Activated CD4-positive, alpha-beta T cell treated with anti-CD3 and anti-CD28 coated beads for 24 hours (primary cell): ENCODE results near the gene CEP68.
A peak's percentile ranks its signal among the peaks of the same experiment; 100 is the strongest.
"Not testable (repeated sequence)": the region's sequence is repeated elsewhere in the genome, so short reads cannot be mapped to it uniquely, and the experiment has no call there.

Experiments used
- DNase-seq, 2 donors: peaks; one replicate each; pipeline ENCODE4 v3.0.0-alpha.2; 2020; ENCODE audit warnings: low read depth in 2 of 2

Gene CEP68

DNA sequence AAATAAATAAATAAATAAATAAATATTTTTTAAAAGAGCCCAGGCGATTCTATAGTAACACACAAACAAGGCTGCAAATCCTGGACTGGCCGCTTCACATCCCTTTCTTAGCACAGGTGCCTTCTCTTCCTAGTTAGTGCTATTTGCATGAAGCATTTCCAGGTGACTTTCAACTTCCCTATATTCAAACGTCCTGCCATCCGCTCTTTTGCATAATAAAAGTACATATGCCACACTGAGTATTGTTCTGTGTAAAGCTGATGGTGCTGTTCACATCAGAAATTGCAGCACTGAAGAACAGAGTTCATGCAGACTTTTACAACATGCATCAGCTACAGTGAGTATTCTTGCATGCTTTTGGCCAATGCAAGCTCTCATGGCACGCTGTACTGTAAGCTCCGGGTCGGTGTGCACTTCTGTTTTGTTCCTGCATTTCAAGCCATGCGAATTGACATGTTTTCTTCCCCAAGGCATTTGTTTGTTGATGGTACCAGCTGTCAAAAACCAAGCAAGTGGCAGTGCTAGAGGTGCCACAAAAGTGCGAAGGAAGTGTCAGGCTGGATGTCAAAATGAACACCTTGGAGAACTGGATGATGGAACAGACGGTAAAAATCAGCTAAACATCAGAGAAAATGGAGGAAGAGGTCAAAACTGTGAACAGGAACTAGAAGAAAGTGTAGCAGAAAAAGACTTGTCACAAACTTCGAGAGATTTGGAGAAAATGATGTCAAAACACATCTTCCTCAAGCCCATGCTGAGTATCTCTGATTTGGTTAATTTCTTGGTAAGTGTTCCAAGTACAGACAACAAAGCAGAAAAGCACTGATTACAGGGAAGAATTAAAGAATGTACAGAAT is 25.5 kb upstream of the CEP68 start:
- no peak for DNase-seq

DNA sequence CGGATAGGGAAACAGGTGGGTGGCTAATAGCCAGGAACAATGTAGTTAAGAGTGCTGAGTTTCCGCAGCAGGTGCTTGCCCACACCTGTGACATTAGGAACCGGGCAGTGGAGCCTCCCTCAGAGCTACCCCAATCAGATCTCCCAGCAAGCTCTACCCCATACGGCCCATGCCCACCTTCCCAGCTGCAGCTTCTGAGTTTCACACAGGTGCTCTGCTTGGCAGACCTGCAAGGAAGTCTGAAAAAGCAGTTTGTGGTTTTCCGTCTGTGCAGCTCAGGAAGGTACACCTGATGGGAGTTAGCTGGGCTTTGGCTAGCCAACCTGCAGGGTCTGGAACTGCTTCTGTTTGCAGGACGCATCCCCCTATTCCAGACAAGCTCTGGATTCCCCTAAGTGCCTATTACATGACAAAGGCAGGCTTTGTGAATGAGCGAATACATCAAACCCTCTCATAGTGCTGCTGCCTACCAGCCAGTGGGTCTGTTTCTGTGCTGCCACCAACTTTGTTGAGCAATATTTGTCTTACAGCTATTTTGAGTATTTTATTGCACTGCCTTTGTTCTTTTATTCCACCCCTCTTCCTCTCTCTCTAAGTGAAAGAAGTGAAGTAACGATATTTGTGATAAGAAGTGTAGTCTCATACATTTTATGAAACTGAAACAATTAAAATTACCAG is 24.7 kb upstream of the CEP68 start:
- no peak for DNase-seq

DNA sequence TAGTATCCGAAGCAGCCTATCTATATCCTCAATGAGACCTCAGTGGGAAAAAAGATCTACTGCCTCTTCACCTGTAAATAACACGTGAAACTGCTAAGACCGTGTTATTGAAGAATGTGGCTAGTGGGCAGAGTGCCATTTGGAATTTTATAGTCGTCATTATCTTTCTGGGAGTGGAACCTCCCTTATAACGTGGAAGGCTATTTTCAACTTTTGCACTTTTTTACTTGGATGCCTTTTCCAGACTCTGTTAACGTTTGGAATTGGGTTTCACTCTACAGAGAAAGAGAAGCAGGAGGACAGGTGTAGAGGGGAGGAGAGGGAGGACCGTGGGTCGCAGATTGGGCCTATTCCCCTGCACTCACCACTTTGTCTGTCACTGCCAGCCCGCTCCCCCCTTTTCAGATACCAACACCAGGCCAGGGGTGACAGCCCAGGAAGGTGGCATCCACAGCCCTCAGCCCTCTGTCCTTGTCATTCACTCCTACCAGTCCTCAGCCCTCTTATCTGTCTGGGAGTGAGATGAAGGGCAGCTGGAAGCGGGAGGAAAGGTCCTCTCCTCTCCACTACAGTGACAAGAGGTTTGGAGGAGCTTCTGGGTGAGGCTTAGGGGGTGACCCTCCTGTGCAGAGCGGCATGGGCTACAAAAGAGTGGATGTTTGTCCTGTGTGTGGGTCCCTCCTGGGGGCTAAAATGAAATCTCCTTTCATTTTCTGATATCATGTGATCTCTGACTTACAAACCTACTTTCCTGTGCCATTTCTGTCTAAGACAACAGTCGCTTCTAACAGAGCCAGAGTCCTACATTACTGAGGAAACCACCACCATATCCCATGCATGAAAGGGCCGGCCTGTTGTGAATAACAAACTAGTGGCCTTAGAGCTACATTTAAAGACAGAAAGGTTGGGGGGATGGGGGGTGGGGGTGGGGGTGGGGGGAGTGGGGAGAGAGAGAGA is 23.9 kb upstream of the CEP68 start:
- DNase-seq, result no peak

- DNase-seq, result no peak
Measured at GRCh38 chr2:65033178-65033577, 23.0 kb upstream of the CEP68 start.

GRCh38 chr2:65033667-65034066 is 22.5 kb upstream of the CEP68 start:
- not testable (repeated sequence) for DNase-seq

DNA sequence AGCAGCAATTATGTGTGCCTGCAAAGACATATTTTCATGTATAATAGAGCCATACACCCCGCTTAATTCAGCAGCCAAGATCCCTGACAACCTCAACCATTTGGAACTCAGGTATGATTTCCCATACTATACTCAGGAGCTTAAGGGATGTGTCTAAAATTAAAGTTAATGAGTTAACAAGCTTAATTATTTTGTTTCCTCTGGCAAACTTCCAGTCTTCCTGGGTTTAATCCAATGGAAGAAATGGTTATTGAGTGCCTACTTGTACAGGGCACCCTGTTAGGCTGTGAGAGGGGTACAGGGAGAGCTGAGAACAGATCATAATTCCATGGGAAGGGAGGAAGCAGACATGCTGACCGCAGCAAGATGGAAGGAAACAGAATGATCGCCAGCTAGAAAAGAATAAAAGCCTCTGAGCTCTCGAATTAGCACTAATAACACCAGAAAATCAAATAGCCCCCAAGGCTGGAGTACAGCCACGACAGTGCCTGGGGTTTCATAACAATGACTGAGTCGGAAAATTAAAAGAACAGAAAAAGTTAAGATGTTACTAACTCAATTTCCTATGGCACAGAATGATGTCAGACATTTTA is 20.8 kb upstream of the CEP68 start:
- no peak for DNase-seq

GRCh38 chr2:65037178-65037577 is 19.0 kb upstream of the CEP68 start:
- no peak for DNase-seq

GRCh38 chr2:65039640-65040039 is 16.6 kb upstream of the CEP68 start:
- no peak for DNase-seq

GRCh38 chr2:65040400-65041261 is 15.6 kb upstream of the CEP68 start:
- DNase-seq, result peak; percentile 61 to 63

DNA sequence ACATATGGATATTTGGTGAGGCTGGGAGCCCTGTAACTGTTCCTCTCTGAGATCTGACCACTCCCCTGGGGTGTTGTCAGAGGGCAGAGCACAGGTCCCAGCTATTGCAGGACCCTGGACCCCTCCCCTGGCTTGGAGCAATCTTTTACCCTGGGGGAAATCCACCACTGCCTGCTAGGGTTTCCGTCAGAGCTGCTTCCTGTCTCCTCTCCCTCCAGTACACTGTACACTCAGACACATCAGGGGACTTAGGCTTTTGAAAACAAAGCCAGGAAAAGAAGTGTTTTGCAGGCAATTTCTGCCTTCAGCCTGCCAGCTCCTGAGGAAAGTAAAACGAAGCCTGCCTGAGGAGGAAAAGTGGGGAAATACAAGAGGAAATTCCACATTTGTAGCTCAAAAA is 13.2 kb upstream of the CEP68 start:
- no peak for DNase-seq

DNA sequence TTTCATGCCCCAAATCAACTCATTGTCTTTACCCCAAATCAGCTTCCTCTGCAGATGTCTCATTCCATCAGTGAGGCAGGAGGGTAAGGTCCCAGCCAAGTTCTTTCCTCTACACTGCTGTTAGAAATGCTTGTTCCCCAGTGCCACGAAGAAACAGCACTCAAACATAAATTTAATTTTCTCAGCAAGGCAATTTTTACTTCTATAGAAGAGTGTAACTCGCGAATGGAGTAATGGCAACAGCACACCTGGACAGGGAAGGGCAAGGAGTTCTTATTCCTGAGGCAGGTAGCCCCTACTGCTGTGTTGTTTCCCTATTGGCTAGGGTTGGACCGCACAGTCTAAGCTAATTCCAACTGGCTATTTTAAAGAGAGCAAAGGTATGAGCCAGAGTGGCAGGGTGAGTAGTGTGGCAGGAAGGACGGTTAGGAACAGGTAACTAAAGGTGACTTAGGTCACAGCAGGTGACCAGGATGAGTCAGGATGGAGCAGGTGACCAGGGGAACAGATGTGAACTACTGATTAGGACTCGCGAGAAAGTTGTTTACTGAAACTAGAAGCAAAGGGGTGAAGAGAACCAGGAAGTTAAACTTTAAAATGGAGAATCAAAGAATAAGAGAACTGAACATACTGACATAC is 12.0 kb upstream of the CEP68 start:
- no peak for DNase-seq

DNA sequence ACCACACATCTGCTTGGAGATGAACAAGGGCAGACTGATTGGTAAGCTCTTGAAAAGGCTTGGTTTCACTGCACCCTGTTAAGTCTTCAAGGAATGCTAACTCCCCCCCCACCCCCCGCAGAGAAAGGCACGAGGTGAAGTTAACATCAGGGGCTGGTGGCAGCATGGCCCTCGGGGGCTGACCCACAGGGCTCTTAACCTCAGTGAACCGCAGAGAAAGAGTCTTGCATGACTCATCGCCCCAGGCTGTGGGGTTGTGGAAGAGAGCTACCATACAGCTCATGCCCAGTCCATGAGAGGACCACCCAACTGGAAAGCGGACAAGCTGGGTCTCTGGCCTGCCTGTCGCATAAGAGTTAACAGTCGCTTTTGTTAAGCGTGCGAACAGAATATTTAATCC is 10.6 kb upstream of the CEP68 start:
- DNase-seq, result no peak

- no peak for DNase-seq
Measured at GRCh38 chr2:65046633-65047407, 9.4 kb upstream of the CEP68 start.

- no peak for DNase-seq
Measured at GRCh38 chr2:65049010-65049639, 7.1 kb upstream of the CEP68 start.

- DNase-seq, result no peak
Measured at GRCh38 chr2:65050931-65051330, 5.3 kb upstream of the CEP68 start.

GRCh38 chr2:65053199-65053598 is 3.0 kb upstream of the CEP68 start:
- no peak for DNase-seq

DNA sequence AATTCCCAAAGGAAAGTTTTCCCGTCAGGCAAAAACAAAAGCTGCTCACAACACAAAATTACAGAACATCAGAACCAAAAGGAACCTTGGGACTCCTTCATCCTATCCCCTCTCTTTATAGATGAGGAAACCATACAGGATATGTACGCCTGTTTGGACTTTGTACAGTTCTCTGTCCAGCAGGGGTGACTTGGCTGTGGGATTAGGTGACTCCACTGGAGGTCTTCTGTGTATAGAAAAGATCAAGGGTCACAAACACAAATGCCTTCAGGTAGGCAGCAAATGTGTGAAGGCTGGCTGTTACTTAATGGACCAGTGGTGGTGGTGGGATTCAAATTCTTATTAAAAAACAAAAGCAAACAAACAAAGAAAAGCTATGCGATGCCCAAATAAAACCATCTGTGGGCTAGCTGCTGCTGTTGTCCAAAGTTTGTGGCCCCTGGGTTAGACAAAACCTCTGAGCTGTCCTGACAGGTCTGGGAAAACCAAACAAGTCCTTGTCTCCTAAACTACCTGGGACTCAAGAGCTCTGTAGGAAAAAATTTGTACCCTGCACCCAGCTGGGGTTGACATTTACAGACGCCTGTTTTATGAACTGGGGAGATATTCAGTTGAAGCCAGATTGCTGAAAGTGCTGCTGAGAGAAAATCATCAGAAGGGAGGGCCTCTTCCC is 1.3 kb upstream of the CEP68 start:
- DNase-seq, result no peak

DNA sequence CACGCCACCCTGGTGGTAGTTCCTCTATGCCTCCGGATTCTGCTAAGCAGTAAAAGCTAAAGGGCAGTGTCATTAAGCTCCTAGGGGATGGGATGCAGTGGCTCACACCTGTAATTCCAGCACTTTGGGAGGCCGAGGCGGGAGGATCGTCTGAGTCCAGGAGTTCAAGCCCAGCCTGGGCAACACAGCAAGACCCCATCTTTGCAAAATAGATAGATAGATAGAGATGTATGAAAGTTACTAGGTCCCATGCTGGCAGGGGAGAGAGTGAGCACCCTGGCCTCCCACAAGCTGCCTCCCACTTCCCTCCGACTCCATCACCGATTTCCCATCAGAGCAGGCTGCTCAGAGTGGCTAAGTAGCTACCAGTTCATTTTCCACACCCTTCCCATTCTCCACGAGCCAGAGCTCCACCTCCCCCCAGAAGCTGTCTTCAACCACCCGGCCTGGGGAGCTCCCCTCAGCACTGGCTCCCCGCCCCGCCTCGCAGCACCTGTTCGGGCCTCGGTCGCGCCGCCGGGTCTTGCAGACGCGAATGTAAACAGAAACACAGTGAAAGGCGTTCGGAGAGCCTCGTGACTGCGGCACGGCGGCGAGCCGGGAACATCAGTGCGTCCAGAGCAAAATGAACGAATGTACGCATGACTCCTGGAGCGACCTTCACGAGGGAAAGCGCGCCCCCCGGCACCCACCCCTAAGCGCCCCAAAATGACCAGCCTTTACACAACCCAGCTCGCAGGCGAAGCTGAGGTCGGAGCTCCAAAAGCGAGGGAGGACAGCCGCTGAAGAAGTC is 598 bp upstream of the CEP68 start:
- peak in 1 of 2 donors; percentile 34 for DNase-seq
